HG02973 (cell line): ENCODE measurements around the gene FOXN4.

Experiments
- ATAC-seq: cut with Tn5 transposase; IDR thresholded peaks from one replicate; pipeline ENCODE4 v1.9.1; 2021; ENCODE audit warnings: moderate library complexity; ENCODE audit not compliant: unreplicated experiment

Gene FOXN4

DNA sequence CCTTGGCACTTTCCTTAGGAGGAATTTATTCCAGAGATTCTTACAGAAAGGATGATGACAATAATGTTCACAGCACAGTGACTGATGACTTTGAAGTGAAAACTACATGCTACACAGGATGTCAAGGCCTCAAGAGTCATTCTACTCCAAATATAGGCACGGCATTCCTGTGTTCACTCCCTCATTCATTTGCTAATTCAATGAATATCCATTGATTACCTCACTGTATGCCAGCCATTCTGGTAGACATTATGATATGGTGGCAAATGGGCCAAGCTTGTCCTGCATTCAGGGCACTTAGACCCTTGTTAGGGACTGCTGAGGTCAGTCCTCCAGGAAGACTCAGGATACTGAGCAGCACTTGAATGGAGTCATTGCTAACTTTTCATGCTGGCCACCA is 48.0 kb downstream of the FOXN4 start:
- no peak for ATAC-seq

DNA sequence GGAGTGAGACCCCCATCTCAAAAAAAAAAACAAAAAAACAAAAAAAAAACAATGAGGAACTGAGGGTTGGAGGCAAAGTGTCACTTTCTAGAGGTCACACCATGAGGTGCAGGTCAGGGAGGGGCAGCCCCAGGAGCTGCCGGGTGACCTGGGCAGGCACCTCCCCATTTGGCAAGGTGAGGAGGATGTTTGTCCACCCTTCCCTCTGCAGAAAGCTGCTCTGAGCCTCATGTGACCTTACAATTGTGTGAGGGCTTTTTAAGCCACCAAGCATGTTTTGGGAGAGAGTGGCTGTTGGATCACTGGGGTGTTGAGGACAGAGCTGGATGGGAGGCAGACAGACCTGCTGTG is 49.6 kb downstream of the FOXN4 start:
- no peak for ATAC-seq

DNA sequence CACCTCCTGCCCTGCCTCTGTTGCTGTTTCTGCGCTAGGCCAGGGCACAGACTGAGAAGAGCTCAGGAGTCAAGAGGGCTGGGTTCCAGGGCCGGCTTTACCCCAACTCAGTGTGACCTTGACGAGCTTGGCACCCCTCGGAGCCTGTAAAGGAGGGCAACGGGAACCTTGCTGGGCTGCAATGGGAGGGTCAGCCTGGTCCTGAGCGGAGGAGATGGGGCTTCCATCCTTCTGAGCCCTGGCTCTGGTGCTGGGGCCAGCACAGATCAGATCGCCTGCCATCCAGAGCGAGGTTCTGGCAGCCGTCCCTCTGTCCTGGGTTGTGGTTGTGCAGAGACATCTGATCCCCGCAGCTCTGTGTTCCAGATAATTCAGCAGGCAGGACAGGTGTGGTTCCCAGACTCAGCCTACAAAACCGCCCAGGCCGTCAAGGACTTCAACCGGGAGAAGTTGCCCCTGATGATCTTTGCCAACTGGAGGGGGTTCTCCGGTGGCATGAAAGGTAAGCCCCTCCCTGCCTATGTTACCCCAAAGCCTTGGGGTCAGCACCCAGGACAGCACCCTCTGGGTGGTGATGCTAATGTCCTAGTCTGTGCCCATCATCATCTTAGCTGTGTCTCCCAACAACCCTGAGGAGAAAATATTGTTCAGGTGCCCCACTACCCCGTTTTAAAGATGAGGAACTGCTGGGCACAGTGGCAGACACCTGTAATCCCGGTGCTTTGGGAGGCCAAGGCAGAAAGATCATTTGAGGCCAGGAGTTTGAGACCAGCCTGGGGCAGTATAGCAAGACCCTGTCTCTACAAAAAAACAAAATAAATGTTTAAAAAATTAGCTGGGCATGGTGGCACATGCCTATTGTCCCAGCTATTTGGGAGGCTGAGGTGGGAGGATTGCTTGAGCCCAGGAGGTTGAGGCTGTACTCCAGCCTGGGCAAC is 50.2 kb downstream of the FOXN4 start:
- ATAC-seq: no peak

DNA sequence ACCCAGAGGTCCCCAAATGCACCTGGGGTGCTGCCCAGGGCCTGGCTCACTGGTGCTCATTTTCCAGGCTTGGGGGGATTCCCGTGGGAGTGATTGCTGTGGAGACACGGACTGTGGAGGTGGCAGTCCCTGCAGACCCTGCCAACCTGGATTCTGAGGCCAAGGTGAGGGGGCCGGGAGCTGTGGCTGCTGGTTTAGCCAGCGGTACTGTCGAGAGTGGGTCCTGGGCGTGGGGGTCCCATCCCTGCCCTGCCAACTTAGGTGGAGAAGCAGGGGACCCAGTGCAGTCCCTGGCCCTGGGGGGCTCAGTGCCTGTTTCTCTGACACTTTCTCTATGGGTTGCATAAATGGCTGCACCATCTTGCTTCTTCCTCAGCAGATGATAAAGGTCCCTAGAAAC is 50.9 kb downstream of the FOXN4 start:
- no peak for ATAC-seq

DNA sequence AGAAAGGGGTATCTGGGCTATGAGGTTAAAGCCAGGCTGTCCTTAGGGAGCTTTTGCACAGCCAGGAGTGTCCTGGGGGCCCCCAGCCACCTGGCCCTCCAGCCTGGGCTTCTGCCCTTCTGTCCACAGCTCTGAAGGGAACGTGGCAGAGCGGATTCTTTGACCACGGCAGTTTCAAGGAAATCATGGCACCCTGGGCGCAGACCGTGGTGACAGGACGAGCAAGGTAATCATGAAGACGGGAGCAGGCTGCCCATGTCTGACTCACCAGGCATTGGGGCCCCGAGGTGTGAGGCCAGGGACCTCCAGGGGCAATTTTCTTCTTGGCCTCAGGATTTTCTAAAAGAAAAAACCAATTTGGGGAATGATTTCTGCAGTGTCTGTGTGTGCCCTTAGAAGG is 53.1 kb downstream of the FOXN4 start:
- ATAC-seq: no peak

DNA sequence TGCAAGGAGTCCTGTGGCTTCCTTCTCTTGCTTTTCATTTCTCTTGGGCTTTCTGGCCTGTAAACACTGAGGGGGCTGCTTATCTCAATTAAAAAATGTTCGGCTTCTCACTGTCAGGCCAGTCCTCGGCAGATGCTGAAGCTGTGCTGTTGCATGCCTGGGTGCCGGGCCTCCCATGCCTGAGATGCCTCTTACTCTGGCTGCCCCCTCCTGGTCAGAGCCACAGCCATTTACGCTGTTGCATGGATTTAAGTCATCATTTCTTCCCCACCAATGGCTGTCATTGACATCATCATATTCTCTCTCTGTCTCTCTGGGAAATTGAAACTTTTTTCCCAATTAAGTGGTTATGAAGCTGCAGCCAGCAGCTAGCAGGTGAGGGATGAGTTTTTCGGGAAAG is 53.7 kb downstream of the FOXN4 start:
- no peak for ATAC-seq

DNA sequence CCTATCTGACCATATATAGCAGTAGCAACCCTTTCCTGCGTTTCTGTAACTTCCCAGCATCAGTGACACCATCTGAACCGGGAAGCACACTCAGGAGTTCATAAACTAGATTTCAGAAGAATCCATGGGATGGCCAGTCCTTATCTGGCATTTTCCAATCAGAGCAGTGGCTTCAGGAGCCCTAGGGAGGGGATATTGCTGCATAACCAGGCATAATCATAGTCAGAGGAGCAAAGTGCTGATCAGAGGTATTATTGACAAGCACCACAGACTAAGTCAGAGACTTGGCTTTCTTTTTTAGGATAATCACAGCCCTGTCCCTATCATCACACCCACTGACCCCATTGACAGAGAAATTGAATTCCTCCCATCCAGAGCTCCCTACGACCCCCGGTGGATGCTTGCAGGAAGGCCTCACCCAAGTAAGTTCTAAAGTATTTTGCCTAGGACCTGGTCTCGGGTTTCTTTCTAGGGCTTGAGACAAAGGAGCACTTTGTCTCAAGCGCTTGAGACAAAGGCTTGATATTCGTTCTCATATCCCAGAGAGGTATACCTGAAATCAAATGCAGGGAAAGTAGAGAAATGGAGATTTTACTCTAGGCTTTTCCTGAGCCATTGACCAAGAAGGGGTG is 55.1 kb downstream of the FOXN4 start:
- ATAC-seq: no peak

DNA sequence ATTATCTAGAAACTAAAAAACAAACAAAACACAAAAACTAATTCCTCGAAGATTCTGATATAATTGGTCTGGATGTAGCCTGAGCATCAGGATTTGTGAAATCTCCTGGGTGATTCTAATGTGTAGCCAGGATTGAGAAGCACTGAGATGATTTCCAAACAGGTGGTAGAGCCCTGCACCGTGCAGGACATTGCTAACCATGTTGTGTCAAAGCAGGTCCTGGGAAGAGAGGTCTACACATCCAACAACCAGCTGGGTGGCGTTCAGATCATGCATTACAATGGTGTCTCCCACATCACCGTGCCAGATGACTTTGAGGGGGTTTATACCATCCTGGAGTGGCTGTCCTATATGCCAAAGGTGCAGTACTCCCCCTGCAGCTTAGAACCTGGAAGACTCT is 56.3 kb downstream of the FOXN4 start:
- no peak for ATAC-seq

DNA sequence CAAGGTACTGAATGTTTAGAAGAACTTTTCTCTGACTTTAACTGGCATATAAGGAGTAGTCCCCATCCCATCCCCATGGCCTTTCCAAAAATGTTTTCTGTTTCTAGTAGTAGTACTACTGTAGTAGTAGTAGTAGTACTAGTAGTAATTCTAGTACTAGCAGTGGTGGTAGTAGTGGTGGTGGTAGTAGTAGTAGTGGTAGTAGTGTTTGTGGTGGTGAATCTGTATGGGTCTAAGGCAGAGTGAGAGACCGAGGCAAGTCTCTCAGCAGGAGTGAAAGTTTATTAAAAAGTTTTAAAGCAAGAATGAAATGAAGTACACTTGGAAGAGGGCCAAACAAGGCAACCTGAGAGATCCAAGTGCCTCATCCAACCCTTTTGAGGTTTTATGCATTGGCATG is 58.6 kb downstream of the FOXN4 start:
- no peak for ATAC-seq

DNA sequence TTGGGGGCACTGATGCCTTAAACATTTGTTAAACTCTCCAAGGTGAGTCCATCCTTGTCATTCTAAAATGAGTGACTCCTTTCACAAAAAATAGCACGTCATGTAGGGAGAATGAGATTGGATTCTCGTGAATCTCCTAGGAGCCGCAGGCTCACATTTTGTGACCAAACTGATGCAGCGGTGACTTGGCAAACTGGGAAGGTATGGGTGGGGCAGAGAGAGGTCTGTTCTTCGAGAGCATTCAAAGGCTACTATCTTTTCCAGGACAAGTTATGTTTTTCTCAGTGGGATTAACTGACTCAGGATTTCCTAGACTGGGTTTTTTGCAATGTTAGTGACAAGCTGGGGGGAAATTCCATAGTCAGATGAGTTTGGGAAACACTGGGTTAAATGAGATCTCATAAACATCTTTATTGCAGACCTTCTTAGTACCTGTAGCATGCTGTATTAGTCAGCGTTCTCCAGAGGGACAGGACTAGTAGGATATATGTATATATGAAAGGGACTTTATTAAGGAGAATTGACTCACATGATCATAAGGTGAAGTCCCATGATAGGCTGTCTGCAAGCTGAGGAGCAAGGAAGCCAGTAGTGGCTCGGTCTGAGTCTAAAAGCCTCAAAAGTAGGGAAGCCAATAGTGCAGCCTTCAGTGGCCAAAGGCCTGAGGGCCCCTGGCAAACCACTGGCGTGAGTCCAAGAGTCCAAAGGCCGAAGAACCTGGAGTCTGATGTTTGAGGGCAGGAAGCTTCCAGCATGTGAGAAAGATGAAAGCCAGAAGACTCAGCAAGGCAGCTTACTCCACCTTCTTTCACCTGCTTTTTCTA is 61.0 kb downstream of the FOXN4 start:
- no peak for ATAC-seq

DNA sequence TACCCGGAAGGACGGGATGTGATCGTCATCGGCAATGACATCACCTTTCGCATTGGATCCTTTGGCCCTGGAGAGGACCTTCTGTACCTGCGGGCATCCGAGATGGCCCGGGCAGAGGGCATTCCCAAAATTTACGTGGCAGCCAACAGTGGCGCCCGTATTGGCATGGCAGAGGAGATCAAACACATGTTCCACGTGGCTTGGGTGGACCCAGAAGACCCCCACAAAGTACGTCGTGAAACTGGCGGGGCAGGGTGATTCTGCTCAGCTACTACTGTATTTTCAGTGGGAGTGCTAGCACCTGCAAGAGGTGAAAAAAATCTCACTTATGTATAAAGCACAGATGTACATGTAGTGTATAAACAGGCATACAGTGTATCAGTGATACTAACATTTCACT is 62.9 kb downstream of the FOXN4 start:
- ATAC-seq: no peak

DNA sequence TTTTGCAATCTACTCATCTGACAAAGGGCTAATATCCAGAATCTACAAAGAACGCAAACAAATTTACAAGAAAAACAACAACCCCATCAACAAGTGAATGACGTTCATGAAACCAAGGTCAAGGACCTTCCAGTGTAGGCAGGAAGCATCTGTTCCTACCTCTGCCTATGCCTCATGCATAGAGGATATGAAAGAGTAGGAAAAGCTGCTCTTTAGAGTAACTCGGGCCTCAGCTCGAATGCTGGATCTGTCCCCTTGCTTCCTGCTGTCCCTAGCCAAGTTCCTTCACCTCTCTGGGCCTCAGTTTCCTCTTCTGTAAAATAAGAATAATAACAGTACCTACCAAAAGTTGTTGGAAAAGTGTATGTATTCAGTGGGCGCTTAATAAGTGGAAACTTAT is 65.0 kb downstream of the FOXN4 start:
- no peak for ATAC-seq

DNA sequence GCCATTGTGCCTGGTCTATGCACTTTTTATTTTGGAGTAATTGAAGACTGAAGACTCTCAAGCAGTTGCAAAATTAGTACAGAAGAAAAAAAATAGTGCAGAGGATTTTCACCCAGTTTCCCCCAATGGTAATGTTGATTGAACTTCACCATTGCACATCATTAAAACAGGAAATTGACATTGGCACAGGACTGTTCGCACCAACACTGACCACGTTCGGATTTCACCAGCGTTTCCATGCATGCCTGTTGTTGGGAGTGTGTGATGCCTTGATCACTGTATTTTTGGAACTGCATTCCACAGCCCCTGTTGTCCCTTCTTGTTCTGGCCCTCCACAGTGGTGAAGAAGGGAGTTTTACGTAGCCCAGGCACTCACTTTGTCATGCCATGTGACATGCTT is 67.1 kb downstream of the FOXN4 start:
- no peak for ATAC-seq

DNA sequence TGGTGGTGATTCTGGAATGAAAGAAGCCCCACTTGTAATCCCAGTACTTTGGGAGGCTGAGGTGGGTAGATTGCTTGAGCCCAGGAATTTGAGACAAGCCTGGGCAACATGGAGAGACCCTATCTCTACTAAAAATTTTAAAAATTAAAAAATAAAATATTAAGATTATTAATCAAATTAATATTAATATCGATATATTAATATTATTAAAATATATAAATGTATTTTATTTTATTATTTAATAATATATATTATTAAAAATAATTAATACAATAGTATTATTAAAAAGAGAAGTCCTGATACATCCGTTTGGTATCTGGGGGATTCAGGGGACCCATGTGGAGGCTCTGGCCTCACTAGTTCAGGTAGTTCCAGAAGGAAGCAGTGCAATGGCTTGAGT is 68.7 kb downstream of the FOXN4 start:
- ATAC-seq: no peak

DNA sequence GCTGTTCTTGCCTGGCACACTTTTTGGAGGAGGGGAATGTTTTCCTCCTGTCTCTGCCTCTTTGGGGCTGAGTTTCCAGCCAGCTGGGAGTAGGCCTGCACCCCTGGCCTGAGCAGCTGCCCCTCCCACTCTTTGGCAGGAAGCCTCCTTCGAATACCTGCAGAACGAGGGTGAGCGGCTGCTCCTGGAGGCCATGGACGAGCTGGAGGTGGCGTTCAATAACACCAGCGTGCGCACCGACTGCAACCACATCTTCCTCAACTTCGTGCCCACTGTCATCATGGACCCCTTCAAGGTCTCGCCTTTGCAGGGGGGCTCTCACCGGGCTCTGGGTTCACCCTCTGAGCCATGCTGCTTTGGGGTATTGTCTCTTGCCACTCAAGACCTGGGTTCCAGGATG is 69.4 kb downstream of the FOXN4 start:
- ATAC-seq: no peak

DNA sequence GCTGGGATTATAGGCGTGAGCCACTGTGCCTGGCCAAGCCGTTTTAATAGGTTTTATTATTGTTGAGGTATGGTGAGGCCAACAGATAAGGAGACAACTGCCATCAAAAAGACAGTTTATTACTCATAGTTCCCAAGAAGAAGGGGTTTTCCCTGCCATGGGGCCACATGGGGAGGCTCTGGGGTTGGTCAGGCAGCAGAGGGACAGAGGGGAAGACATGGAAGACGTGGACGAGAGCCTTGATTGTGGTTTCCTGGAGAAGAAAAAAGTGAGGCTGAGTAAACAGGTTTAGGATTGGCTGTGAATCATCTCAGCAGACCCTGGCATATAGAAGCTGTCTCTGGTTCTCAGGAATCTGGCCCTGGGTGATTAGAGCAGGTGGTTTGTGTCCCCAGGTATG is 69.9 kb downstream of the FOXN4 start:
- no peak for ATAC-seq

DNA sequence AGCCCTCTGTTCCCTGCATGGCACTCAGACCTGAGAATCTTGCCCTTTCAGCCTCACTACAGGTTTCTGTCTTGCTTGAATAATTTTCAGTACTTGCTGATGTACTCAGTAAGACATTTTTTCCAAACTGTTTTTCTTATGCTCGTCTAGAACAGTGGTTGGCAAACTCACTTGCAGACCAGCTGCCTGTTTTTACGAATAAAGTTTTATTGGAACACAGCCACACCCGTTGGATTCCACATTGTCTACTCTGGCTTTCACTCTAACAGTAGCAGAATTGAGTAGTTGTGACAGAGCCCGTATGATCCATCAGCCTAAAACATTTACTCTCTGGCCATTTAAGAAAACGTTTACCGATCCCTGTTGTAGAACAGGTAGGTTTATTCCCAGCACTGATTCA is 72.8 kb downstream of the FOXN4 start:
- no peak for ATAC-seq

DNA sequence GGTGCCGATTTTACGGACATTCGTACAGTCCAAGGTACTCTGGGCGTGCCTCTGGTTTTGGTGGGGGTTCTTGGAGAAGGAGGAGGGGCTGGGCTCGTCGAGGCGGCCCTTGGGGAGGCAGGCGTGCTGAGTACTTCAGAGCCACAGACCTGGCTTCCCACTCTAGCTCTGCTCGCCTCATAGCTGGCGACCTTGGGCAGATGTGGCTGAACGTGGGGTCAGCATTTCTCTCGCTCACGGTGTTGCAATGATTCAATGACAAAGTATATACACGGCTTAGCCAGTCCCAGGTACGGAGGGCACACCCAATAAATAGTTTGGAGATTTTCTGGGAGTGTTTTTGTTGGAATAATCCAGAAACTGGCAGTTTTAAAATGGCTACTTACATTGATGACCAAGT is 75.1 kb downstream of the FOXN4 start:
- no peak for ATAC-seq

DNA sequence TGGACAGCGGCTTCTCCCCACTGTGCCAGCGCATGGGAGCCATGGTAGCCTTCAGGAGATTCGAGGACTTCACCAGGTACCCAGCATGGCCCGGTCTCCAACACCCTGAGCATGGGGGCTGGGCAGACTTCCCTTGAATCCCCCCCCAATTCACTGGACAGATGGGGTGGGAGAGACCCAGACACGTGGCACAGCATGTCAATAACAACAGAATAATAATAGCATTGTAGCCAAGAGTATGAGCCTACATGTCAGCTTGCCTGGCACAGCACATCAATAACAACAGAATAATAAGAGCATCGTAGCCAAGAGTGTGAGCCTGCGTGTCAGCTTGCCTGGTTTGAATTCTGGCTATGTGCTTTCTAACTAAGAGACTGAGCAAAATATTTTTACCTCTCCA is 76.4 kb downstream of the FOXN4 start:
- no peak for ATAC-seq

DNA sequence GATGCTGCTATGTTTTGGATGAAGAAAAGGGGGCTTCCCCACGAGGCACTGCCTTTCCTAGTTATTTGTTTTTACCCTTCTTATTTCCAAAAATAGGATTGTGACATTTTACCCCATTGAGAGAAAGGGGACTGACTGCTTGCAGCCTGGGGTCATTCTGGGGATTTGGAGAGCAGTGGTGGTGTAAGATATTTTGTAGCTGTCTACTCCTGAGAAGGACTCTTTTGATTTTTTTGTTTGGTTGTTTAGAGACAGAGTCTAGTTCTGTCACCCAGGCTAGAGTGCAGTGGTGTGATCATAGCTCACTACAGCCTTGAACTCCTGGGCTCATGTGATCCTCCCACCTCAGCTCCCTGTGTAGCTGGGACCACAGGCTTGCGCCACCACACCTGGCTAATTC is 78.9 kb downstream of the FOXN4 start:
- no peak for ATAC-seq

DNA sequence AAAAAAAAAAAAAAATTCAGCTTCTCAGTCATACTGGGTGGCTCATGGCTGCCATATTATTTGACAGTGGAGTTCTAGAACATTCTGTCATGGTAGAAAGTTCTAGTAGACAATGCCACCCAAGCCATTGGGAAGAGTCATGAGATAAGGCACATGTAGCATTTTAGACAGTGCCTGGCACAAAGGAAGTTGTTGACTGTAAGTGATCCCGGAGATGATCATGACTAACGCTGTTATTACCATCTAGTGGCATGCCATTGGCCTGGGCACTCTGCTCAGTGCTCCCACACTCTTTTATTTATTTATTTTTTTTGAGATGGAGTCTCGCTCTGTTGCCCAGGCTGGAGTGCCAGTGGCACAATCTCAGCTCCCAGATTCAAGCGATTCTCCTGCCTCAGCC is 80.4 kb downstream of the FOXN4 start:
- no peak for ATAC-seq
